HCT116 (cell line): ENCODE data around the gene RAX. TPM values are rescaled to one million over a fixed set of nuclear protein-coding genes. Genes with fewer than 3 reads are reported as not detected.

Experiments
- ATAC-seq: fragments of 200-7000 bp; cut with Tn5 transposase; 2 replicates; pipeline ENCODE4 v1.9.1; 2020; ENCODE audit warnings: mild to moderate bottlenecking, moderate library complexity
- BruUV-seq: library from RNA; stranded (reverse); fragments of 400-500 nt; replicated peaks from 2 replicates; lab custom pipeline; 2021; lab: Mats Ljungman, UMichigan
- CTCF ChIA-PET: fragments of 300-600 bp; sonication (Branson Sonifier 250); formaldehyde crosslinking; loops from one replicate; lab custom pipeline; 2021; ENCODE audit warnings: antibody characterized with exemption; lab: Charles Lee
- POLR2A ChIA-PET: fragments of 300-600, 350-600 bp; sonication (Branson Sonifier 250); formaldehyde crosslinking; loops from one replicate; lab custom pipeline; 2021; ENCODE audit warnings: antibody characterized with exemption; lab: Charles Lee
- RAD21 ChIA-PET, 2 experiments: fragments of 300-600 bp; sonication (Branson Sonifier 250); formaldehyde crosslinking; loops; one replicate each; lab custom pipeline; 2023; ENCODE audit warnings: low total read pairs in 2 of 2; ENCODE audit not compliant: uncharacterized antibody in 2 of 2, unreplicated experiment in 2 of 2, low non-redundant PET in 1 of 2; lab: Charles Lee
- DNase-seq: peaks from one replicate; pipeline ENCODE4 v3.0.0-alpha.2; 2010; ENCODE audit warnings: low read depth, low spot score
- H2AFZ ChIP-seq: fragments of 200-600 bp; shearing (Covaris generic), sonication (generic); 2 replicates; pipeline ENCODE4 v1.6.1; 2017; ENCODE audit warnings: low read depth, mixed run types, mixed read lengths, antibody characterized with exemption, low read length; ENCODE audit not compliant: poor library complexity, severe bottlenecking
- H3K27ac ChIP-seq: 2 replicates; pipeline ENCODE4 v1.5.1; 2012; ENCODE audit warnings: low read depth, low read length
- H3K27me3 ChIP-seq: fragments of 200-600 bp; sonication (generic); 2 replicates; pipeline ENCODE4 v1.6.1; 2016; ENCODE audit warnings: mixed run types, low read length, mixed read lengths; ENCODE audit not compliant: insufficient read depth
- H3K36me3 ChIP-seq, 2 experiments: fragments of 200-500 bp in 1 of 2; fragments of 200-600 bp in 1 of 2; sonication (Bioruptor generic) in 1 of 2; sonication (generic) in 1 of 2; 2 replicates each; pipeline versions ENCODE4 v1.5.1 to v1.6.1; 2014 to 2016; ENCODE audit warnings: low read length in 2 of 2, inconsistent platforms in 1 of 2, mixed read lengths in 1 of 2, mixed run types in 1 of 2; ENCODE audit not compliant: insufficient read depth in 2 of 2, control insufficient read depth in 1 of 2
- H3K4me1 ChIP-seq, 2 experiments: fragments of 200-600 bp in 1 of 2; sonication (generic) in 1 of 2; 2 replicates each; pipeline versions ENCODE4 v1.5.1 to v1.6.1; 2012 to 2017; ENCODE audit warnings: low read length in 2 of 2, inconsistent platforms in 1 of 2, mild to moderate bottlenecking in 1 of 2, mixed read lengths in 1 of 2, mixed run types in 1 of 2, moderate library complexity in 1 of 2; ENCODE audit not compliant: insufficient read depth in 2 of 2, control insufficient read depth in 1 of 2
- H3K4me2 ChIP-seq: fragments of 200-600 bp; sonication (generic); 2 replicates; pipeline ENCODE4 v1.6.1; 2017; ENCODE audit warnings: mixed run types, low read length, mixed read lengths
- H3K4me3 ChIP-seq, 2 experiments: fragments of 200-600 bp in 1 of 2; sonication (generic) in 1 of 2; replicated peaks in 1 of 2; 2 replicates each; pipeline ENCODE4 v1.5.1; 2011 to 2016; ENCODE audit warnings: low read length in 2 of 2, control low read depth in 1 of 2, low read depth in 1 of 2, mild to moderate bottlenecking in 1 of 2, mixed read lengths in 1 of 2, mixed run types in 1 of 2
- H3K79me2 ChIP-seq: fragments of 200-600 bp; sonication (generic); 2 replicates; pipeline ENCODE4 v1.6.1; 2017; ENCODE audit warnings: mild to moderate bottlenecking, mixed run types, low read length, moderate library complexity, mixed read lengths; ENCODE audit not compliant: insufficient read depth
- H3K9ac ChIP-seq: fragments of 200-600 bp; sonication (generic); 2 replicates; pipeline ENCODE4 v1.6.1; 2016; ENCODE audit warnings: low read length, mixed read lengths
- H3K9me2 ChIP-seq: fragments of 200-600 bp; sonication (generic), shearing (Covaris generic); 2 replicates; pipeline ENCODE4 v1.6.1; 2017; ENCODE audit warnings: mixed run types, mild to moderate bottlenecking, moderate library complexity; ENCODE audit not compliant: insufficient read depth
- H3K9me3 ChIP-seq, 2 experiments: fragments of 200-500 bp in 1 of 2; fragments of 200-600 bp in 1 of 2; sonication (Bioruptor generic) in 1 of 2; sonication (generic) in 1 of 2; 2 replicates each; pipeline ENCODE4 v1.6.1; 2014 to 2017; ENCODE audit warnings: low read length in 2 of 2, mixed read lengths in 2 of 2, inconsistent platforms in 1 of 2, low read depth in 1 of 2, mild to moderate bottlenecking in 1 of 2, mixed run types in 1 of 2, moderate library complexity in 1 of 2; ENCODE audit not compliant: control insufficient read depth in 1 of 2, insufficient read depth in 1 of 2
- H4K20me1 ChIP-seq: fragments of 200-600 bp; sonication (generic), shearing (Covaris generic); 2 replicates; pipeline ENCODE4 v1.6.1; 2017; ENCODE audit warnings: mixed run types, mild to moderate bottlenecking, moderate library complexity; ENCODE audit not compliant: insufficient read depth
- CBX3 ChIP-seq: IDR thresholded peaks from 2 replicates; pipeline ENCODE4 v1.6.1; 2012; ENCODE audit warnings: low read depth
- CEBPB ChIP-seq: IDR thresholded peaks from 2 replicates; pipeline ENCODE4 v1.6.1; 2012; ENCODE audit warnings: low read depth
- EGR1 ChIP-seq: IDR thresholded peaks from 2 replicates; pipeline ENCODE4 v1.6.1; 2012; ENCODE audit warnings: low read depth
- ELF1 ChIP-seq: IDR thresholded peaks from 2 replicates; pipeline ENCODE4 v1.6.1; 2012; ENCODE audit warnings: low read depth, borderline replicate concordance
- EZH2 ChIP-seq: fragments of 200-600 bp; sonication (generic); IDR thresholded peaks from 2 replicates; pipeline ENCODE4 v1.6.1; 2017; ENCODE audit warnings: antibody characterized with exemption, mixed run types
- EZH2phosphoT487 ChIP-seq: fragments of 200-600 bp; IDR thresholded peaks from 2 replicates; pipeline ENCODE4 v1.6.1; 2018; ENCODE audit warnings: antibody characterized with exemption, borderline replicate concordance
- FOSL1 ChIP-seq: IDR thresholded peaks from 2 replicates; pipeline ENCODE4 v1.6.1; 2012; ENCODE audit warnings: low read depth
- JUND ChIP-seq: IDR thresholded peaks from 2 replicates; pipeline ENCODE4 v1.6.1; 2012
- POLR2A ChIP-seq: IDR thresholded peaks from 2 replicates; pipeline ENCODE4 v1.7.0; 2011; ENCODE audit warnings: borderline replicate concordance; ENCODE audit not compliant: insufficient read depth, insufficient read length; ENCODE audit errors: extremely low read depth
- POLR2AphosphoS5 ChIP-seq: IDR thresholded peaks from 2 replicates; pipeline ENCODE4 v1.6.1; 2011; ENCODE audit warnings: mild to moderate bottlenecking, low read depth, low read length, moderate library complexity
- REST ChIP-seq: IDR thresholded peaks from 2 replicates; pipeline ENCODE4 v1.6.1; 2012; ENCODE audit warnings: low read depth
- SP1 ChIP-seq: IDR thresholded peaks from 2 replicates; pipeline ENCODE4 v1.6.1; 2012; ENCODE audit warnings: low read depth
- SRF ChIP-seq: IDR thresholded peaks from 2 replicates; pipeline ENCODE4 v1.6.1; 2012; ENCODE audit warnings: low read depth
- TCF7L2 ChIP-seq: IDR thresholded peaks from 2 replicates; pipeline ENCODE4 v1.7.0; 2011; ENCODE audit warnings: borderline replicate concordance, inconsistent platforms; ENCODE audit not compliant: insufficient read depth, insufficient read length; ENCODE audit errors: extremely low read depth
- ZBTB33 ChIP-seq: IDR thresholded peaks from 2 replicates; pipeline ENCODE4 v1.6.1; 2011; ENCODE audit warnings: mild to moderate bottlenecking, low read length, moderate library complexity; ENCODE audit not compliant: insufficient replicate concordance; ENCODE audit errors: extremely low read depth
- ZNF274 ChIP-seq: fragments of 200-500 bp; sonication (Bioruptor generic); IDR thresholded peaks from 2 replicates; pipeline ENCODE4 v1.6.1; 2014; ENCODE audit warnings: mild to moderate bottlenecking, low read depth, low read length, inconsistent platforms
- intact Hi-C: fragments of 100-400 bp; cut with micrococcal nuclease; formaldehyde crosslinking; loops from 2 replicates; pipeline ENCODE4 v1.10.0; 2022
- total RNA-seq: library from RNA; stranded (reverse); gene quantifications from one replicate; pipeline ENCODE4 v1.2.1, GENCODE V29; 2021; ENCODE audit not compliant: unreplicated experiment
- TF ChIP-seq, protein P1 (sequence below): IDR thresholded peaks from 2 replicates; pipeline ENCODE4 v1.6.1; 2012
- TF ChIP-seq, protein P2 (sequence below): IDR thresholded peaks from 2 replicates; pipeline ENCODE4 v1.6.1; 2012
- TF ChIP-seq, protein P3 (sequence below), 3 experiments: fragments of 200-600 bp in 1 of 3; sonication (generic) in 1 of 3; IDR thresholded peaks in 2 of 3; conservative IDR thresholded peaks in 1 of 3; 2 replicates each; pipeline ENCODE4 v1.5.1; 2012 to 2017; ENCODE audit warnings: low read depth in 2 of 3, low read length in 2 of 3, antibody characterized with exemption in 1 of 3, borderline replicate concordance in 1 of 3, control low read depth in 1 of 3, mild to moderate bottlenecking in 1 of 3, mixed read lengths in 1 of 3, mixed run types in 1 of 3, moderate library complexity in 1 of 3; ENCODE audit not compliant: insufficient read depth in 1 of 3

The RAX gene
- total RNA-seq, 1 experiment from 2014 or later: not detected

DNA sequence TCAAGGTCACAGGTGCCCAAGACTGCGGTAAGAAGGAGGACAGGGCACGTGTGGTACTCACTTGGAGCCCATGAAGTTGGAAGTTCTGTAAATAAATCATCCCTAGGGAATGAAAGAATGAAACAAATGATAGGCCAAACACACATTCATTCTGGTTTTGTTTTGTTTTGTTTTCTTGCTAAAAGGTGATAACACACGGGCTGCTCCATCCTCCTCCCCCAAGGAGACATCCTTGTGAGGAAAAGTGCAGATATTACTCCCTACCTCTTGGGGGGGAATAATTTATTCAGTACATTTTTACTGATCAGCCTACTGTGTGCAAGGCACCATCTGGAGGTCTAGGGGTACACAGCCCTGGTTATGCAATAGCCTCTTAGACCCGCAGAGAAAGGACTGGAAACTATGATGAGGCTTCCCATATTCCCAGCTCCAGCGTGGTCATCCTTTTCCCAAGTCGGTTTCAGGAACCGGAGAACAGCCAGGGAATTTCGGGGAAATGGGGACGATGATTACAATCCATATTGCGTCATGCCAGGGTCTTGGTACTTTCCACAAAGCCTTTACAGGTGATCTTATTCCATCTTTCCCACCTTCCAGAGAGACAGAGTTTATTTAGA is 6.3 kb downstream of the RAX start:
- H3K9me3 ChIP-seq: no peaks in the 10 kb centered on the region
- no peak overlapping the region for H3K9ac ChIP-seq
- no peak for ATAC-seq
- intact Hi-C loops: no loop called here
- BruUV-seq: no TSS peak
- peaks cover 9% of the 10 kb centered on the region for H3K27me3 ChIP-seq
- H3K9me2 ChIP-seq: no peaks in the 10 kb centered on the region
- H3K4me2 ChIP-seq: no peak overlapping the region
- POLR2A ChIA-PET: no interaction called here
- no peak overlapping the region for H3K27ac ChIP-seq
- no peaks in the 10 kb centered on the region for H3K79me2 ChIP-seq
- TF ChIP-seq, protein P1, sequence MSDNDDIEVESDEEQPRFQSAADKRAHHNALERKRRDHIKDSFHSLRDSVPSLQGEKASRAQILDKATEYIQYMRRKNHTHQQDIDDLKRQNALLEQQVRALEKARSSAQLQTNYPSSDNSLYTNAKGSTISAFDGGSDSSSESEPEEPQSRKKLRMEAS: no peak
- TF ChIP-seq, protein P2, sequence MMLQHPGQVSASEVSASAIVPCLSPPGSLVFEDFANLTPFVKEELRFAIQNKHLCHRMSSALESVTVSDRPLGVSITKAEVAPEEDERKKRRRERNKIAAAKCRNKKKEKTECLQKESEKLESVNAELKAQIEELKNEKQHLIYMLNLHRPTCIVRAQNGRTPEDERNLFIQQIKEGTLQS: no peak
- TF ChIP-seq ZBTB33 (no peak), EZH2 (no peak), SP1 (no peak), TCF7L2 (no peak), POLR2AphosphoS5 (no peak), EZH2phosphoT487 (no peak), EGR1 (no peak), REST (no peak), SRF (no peak), CBX3 (no peak), ELF1 (no peak), ZNF274 (no peak), CEBPB (no peak), FOSL1 (no peak), POLR2A (no peak), JUND (no peak)
- TF ChIP-seq, protein P3, sequence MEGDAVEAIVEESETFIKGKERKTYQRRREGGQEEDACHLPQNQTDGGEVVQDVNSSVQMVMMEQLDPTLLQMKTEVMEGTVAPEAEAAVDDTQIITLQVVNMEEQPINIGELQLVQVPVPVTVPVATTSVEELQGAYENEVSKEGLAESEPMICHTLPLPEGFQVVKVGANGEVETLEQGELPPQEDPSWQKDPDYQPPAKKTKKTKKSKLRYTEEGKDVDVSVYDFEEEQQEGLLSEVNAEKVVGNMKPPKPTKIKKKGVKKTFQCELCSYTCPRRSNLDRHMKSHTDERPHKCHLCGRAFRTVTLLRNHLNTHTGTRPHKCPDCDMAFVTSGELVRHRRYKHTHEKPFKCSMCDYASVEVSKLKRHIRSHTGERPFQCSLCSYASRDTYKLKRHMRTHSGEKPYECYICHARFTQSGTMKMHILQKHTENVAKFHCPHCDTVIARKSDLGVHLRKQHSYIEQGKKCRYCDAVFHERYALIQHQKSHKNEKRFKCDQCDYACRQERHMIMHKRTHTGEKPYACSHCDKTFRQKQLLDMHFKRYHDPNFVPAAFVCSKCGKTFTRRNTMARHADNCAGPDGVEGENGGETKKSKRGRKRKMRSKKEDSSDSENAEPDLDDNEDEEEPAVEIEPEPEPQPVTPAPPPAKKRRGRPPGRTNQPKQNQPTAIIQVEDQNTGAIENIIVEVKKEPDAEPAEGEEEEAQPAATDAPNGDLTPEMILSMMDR (IDR thresholded peaks at IDR 0.05 in 2 of 3, conservative IDR thresholded peaks at IDR 0.05 in 1 of 3; ENCODE audit: borderline replicate concordance in 1 of 3, insufficient read depth in 1 of 3, low read depth in 2 of 3, low read length in 2 of 3): no peak
- TF ChIP-seq, all 23 proteins: peak for 0
- H3K4me1 ChIP-seq: peaks cover 0 to 7% of the 10 kb centered on the region in 2 experiments; a peak in 2 of 4 replicates
- H3K36me3 ChIP-seq: no peaks in the 10 kb centered on the region
- ChIA-PET CTCF (interaction anchor here (1.0 to 1.5 kb wide), 3 partner anchors 18 to 136 kb away, joined by 3 to 5 read pairs (median 4); no protein-coding TSS in a partner anchor), RAD21 (no interaction called here)
- H3K4me3 ChIP-seq: no peak overlapping the region
- H2AFZ ChIP-seq: no peak overlapping the region
- no peak for DNase-seq
- H4K20me1 ChIP-seq: no peaks in the 10 kb centered on the region
